Pons (tissue), 1 donor: ENCODE results near the gene C1orf159.
"Not testable (repeated sequence)": the region's sequence is repeated elsewhere in the genome, so short reads cannot be mapped to it uniquely, and the experiment has no call there.

Experiments used
- DNase-seq: peaks from one replicate; pipeline ENCODE4 v3.0.0-alpha.2; 2016; ENCODE audit warnings: low spot score

C1orf159 gene

GRCh38 chr1:1081311-1082238, 34.3 kb downstream of the C1orf159 start:
- no peak for DNase-seq

GRCh38 chr1:1080951-1081310, 35.0 kb downstream of the C1orf159 start:
- no peak for DNase-seq

- DNase-seq, result no peak
These were observed 35.6 kb downstream of the C1orf159 start for GRCh38 chr1:1080122-1080757.

- no peak for DNase-seq
These were observed 36.3 kb downstream of the C1orf159 start for GRCh38 chr1:1079408-1080121.

GRCh38 chr1:1077396-1077795, 38.5 kb downstream of the C1orf159 start:
- not testable (repeated sequence) for DNase-seq

GRCh38 chr1:1075148-1075935, 40.5 kb downstream of the C1orf159 start:
- DNase-seq, result no peak

GRCh38 chr1:1074631-1075147, 41.2 kb downstream of the C1orf159 start:
- no peak for DNase-seq

- no peak for DNase-seq
These were observed 41.9 kb downstream of the C1orf159 start, which contains the start of gene RNF223 for GRCh38 chr1:1073743-1074587. Gene RNF223 (minus strand): TSS chr1:1074306. CDS start chr1:1072566, 1,740 bp downstream.

GRCh38 chr1:1072849-1073742, 42.8 kb downstream of the C1orf159 start:
- no peak for DNase-seq

GRCh38 chr1:1072299-1072848, 43.5 kb downstream of the C1orf159 start:
- DNase-seq, result no peak

- no peak for DNase-seq
These were observed 44.2 kb downstream of the C1orf159 start for GRCh38 chr1:1071486-1072298.

- DNase-seq, result no peak
These were observed 45.9 kb downstream of the C1orf159 start for GRCh38 chr1:1069711-1070676.

- DNase-seq, result peak; percentile 12
These were observed 46.7 kb downstream of the C1orf159 start for GRCh38 chr1:1069056-1069710.

GRCh38 chr1:1068517-1069055, 47.3 kb downstream of the C1orf159 start:
- DNase-seq, result no peak

GRCh38 chr1:1067860-1068516, 47.9 kb downstream of the C1orf159 start:
- DNase-seq, result no peak
